Endothelial cell of umbilical vein (primary cell): ENCODE measurements around the gene ACSF3. TPM values are rescaled to one million over a fixed set of nuclear protein-coding genes. Genes with fewer than 3 reads are reported as not detected.
"Not testable (repeated sequence)": the region's sequence is repeated elsewhere in the genome, so short reads cannot be mapped to it uniquely, and the experiment has no call there.

ENCODE experiments used
- BruUV-seq: library from RNA; stranded (reverse); fragments of 400-500 nt; replicated peaks from 2 replicates; lab custom pipeline; 2021; lab: Mats Ljungman, UMichigan
- CTCF ChIA-PET: fragments of 300-600, 350-600 bp; sonication (Branson Sonifier 250); formaldehyde crosslinking; loops from one replicate; lab custom pipeline; 2021; ENCODE audit warnings: antibody characterized with exemption, inconsistent platforms; lab: Charles Lee
- POLR2A ChIA-PET: fragments of 300-600, 350-600 bp; sonication (Branson Sonifier 250); formaldehyde crosslinking; loops from one replicate; lab custom pipeline; 2021; ENCODE audit warnings: antibody characterized with exemption, inconsistent platforms; lab: Charles Lee
- DNase-seq: peaks from one replicate; pipeline ENCODE4 v3.0.0-alpha.2; 2011; ENCODE audit warnings: low read depth, low spot score
- FAIRE-seq: peaks from 2 replicates; lab custom pipeline; 2011; peaks lifted over from hg19 to GRCh38; lab: Jason Lieb, UNC
- H2AFZ ChIP-seq: 2 replicates; pipeline ENCODE4 v1.6.0; 2012; ENCODE audit warnings: low read depth, low read length, control low read depth, inconsistent platforms
- H3K27ac ChIP-seq: 2 replicates; pipeline ENCODE4 v1.5.1; 2011; ENCODE audit warnings: low read depth, mild to moderate bottlenecking, control low read depth, low read length, moderate library complexity; ENCODE audit not compliant: insufficient read depth
- H3K27me3 ChIP-seq, 2 experiments: 2 replicates each; pipeline versions ENCODE4 v1.6.0 to v1.6.1; 2011; ENCODE audit warnings: low read length in 2 of 2, mixed read lengths in 1 of 2; ENCODE audit not compliant: control insufficient read depth in 2 of 2, insufficient read depth in 2 of 2
- H3K36me3 ChIP-seq, 2 experiments: 2 replicates in 1 of 2; 3 replicates in 1 of 2; pipeline ENCODE4 v1.5.1; 2011; ENCODE audit warnings: low read length in 2 of 2, mild to moderate bottlenecking in 1 of 2, moderate library complexity in 1 of 2; ENCODE audit not compliant: control insufficient read depth in 2 of 2, insufficient read depth in 2 of 2; ENCODE audit errors: extremely low read depth in 1 of 2
- H3K4me1 ChIP-seq: 3 replicates; pipeline ENCODE4 v1.5.1; 2011; ENCODE audit warnings: mild to moderate bottlenecking, low read length; ENCODE audit not compliant: control insufficient read depth, insufficient read depth; ENCODE audit errors: extremely low read depth
- H3K4me2 ChIP-seq: 2 replicates; pipeline ENCODE4 v1.6.1; 2011; ENCODE audit warnings: low read length, control low read depth, mixed read lengths; ENCODE audit not compliant: insufficient read depth
- H3K4me3 ChIP-seq, 3 experiments: fragments of 200-600 bp in 1 of 3; sonication (generic), shearing (Covaris generic) in 1 of 3; replicated peaks in 1 of 3; 2 replicates each; pipeline ENCODE4 v1.5.1; 2011 to 2016; ENCODE audit warnings: control low read depth in 3 of 3, low read length in 3 of 3, mild to moderate bottlenecking in 2 of 3, inconsistent platforms in 1 of 3, low read depth in 1 of 3, moderate library complexity in 1 of 3; ENCODE audit not compliant: insufficient read depth in 1 of 3
- H3K79me2 ChIP-seq: 2 replicates; pipeline ENCODE4 v1.6.0; 2012; ENCODE audit warnings: low read length, inconsistent platforms; ENCODE audit not compliant: control insufficient read depth, insufficient read depth
- H3K9ac ChIP-seq: replicated peaks from 2 replicates; pipeline ENCODE3; 2011; ENCODE audit warnings: low read length, control low read depth; ENCODE audit not compliant: insufficient read depth; ENCODE audit errors: extremely low read depth
- H3K9me1 ChIP-seq: replicated peaks from 3 replicates; pipeline ENCODE4 v1.6.0; 2011; ENCODE audit warnings: mild to moderate bottlenecking, low read length; ENCODE audit not compliant: control insufficient read depth, insufficient read depth; ENCODE audit errors: extremely low read depth
- H3K9me3 ChIP-seq: replicated peaks from 2 replicates; pipeline ENCODE4 v1.5.1; 2012; ENCODE audit warnings: low read length, inconsistent platforms; ENCODE audit not compliant: control insufficient read depth, insufficient read depth
- H4K20me1 ChIP-seq: replicated peaks from 2 replicates; pipeline ENCODE3; 2011; ENCODE audit warnings: mild to moderate bottlenecking, low read length; ENCODE audit not compliant: control insufficient read depth, insufficient read depth; ENCODE audit errors: extremely low read depth
- EZH2 ChIP-seq: IDR thresholded peaks from 2 replicates; pipeline ENCODE4 v1.6.1; 2012; ENCODE audit warnings: borderline replicate concordance, low read depth, mild to moderate bottlenecking, moderate library complexity, low read length, inconsistent platforms; ENCODE audit not compliant: severe bottlenecking
- FOS ChIP-seq: IDR thresholded peaks from 2 replicates; pipeline ENCODE4 v1.6.1; 2011; ENCODE audit warnings: mild to moderate bottlenecking, low read length, moderate library complexity, borderline replicate concordance; ENCODE audit not compliant: insufficient read depth
- GATA2 ChIP-seq: IDR thresholded peaks from 2 replicates; pipeline ENCODE4 v1.7.0; 2011; ENCODE audit warnings: low read depth, mild to moderate bottlenecking, moderate library complexity, mixed read lengths, low read length; ENCODE audit not compliant: insufficient read length, insufficient read depth
- JUN ChIP-seq: IDR thresholded peaks from 2 replicates; pipeline ENCODE4 v1.6.1; 2011; ENCODE audit warnings: borderline replicate concordance, low read depth; ENCODE audit not compliant: insufficient read length, insufficient read depth
- MYC ChIP-seq: IDR thresholded peaks from one replicate; pipeline ENCODE4 v1.6.1; 2011; ENCODE audit warnings: mild to moderate bottlenecking, low read depth, low read length
- POLR2A ChIP-seq: IDR thresholded peaks from 2 replicates; pipeline ENCODE4 v1.6.1; 2012; ENCODE audit warnings: low read depth, mild to moderate bottlenecking, control low read depth, low read length
- POLR2AphosphoS5 ChIP-seq: IDR thresholded peaks from 2 replicates; pipeline ENCODE4 v1.6.1; 2012; ENCODE audit warnings: low read depth, mild to moderate bottlenecking, control low read depth, low read length, moderate library complexity; ENCODE audit not compliant: insufficient read depth
- dilution Hi-C: fragments of 300-500 bp; cut with MboI; formaldehyde crosslinking; loops from one replicate; pipeline ENCODE4 v1.15.0; 2019; ENCODE audit warnings: low sequenced_read_pairs; ENCODE audit not compliant: extremely low pct_ligation_motif_present
- intact Hi-C: fragments of 100-400 bp; cut with micrococcal nuclease; formaldehyde crosslinking; loops from one replicate; pipeline ENCODE4 v1.10.0; 2022
- polyA plus RNA-seq, 4 experiments: library from polyadenylated mRNA; depleted of rRNA in 3 of 4; stranded (reverse) in 3 of 4; unstranded in 1 of 4; fragments of >200 nt; gene quantifications; 2 replicates each; pipeline versions ENCODE4 v1.2.1 to v1.2.3, GENCODE V29; 2011 to 2012; ENCODE audit warnings: missing spikeins in 1 of 4
- total RNA-seq: library from RNA; stranded (reverse); gene quantifications from 2 replicates; pipeline ENCODE4 v1.2.3, GENCODE V29; 2021
- TF ChIP-seq, protein P1 (sequence below), 2 donors: IDR thresholded peaks; 1 replicate in 1 of 2; 2 replicates in 1 of 2; pipeline ENCODE4 v1.5.1; 2011; ENCODE audit warnings: low read length in 2 of 2, mild to moderate bottlenecking in 2 of 2, moderate library complexity in 2 of 2, control low read depth in 1 of 2, inconsistent platforms in 1 of 2, low read depth in 1 of 2; ENCODE audit not compliant: insufficient read depth in 1 of 2; ENCODE audit errors: extremely low read depth in 1 of 2
- TF ChIP-seq, protein P2 (sequence below): IDR thresholded peaks from 2 replicates; pipeline ENCODE4 v1.6.1; 2011; ENCODE audit not compliant: insufficient read depth, insufficient read length

The ACSF3 gene
- total and polyA plus RNA-seq, 2 donors (not counting 3 experiments of a cell fraction or from before 2014, with no cell fraction given): 18.6 to 33.2 TPM

DNA sequence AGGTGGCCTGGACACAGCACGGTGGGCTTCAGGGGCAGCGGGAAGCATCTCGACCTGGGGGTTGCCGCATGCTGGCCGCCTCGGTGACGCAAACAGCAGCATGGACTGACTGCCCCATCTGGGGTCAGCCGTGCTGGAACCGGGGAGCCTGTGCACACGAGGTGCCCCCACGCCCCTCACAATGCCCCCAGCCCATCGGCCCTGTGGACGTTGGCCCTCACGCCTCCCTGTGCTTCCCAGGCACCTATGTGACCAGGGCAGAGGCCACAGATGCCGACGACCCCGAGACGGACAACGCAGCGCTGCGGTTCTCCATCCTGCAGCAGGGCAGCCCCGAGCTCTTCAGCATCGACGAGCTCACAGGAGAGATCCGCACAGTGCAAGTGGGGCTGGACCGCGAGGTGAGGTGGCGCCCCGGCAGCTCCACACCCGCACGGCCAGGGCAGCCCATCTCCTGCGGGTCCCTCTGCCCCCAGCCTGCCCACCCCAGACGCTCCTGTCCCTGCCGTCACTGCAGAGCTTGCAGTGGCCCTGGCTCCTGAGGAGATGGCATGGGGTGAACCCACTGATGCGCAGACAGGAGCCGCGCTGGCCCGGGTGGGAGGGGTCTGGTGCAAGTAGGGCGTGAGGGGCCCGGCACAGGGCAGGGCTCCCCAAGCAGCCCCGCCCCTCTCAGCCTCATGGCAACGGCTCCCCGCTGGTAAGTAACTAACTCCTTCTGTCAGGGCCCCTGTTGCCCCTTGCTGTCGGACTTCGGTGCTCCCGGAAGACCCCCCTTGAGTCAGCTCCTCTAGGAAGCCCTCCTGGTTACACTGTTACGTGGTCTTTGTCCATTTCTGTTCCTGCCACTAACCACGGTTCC lies 91.5 kb downstream of the ACSF3 start:
- FAIRE-seq: no peak
- dilution Hi-C loops: no loop called here

DNA sequence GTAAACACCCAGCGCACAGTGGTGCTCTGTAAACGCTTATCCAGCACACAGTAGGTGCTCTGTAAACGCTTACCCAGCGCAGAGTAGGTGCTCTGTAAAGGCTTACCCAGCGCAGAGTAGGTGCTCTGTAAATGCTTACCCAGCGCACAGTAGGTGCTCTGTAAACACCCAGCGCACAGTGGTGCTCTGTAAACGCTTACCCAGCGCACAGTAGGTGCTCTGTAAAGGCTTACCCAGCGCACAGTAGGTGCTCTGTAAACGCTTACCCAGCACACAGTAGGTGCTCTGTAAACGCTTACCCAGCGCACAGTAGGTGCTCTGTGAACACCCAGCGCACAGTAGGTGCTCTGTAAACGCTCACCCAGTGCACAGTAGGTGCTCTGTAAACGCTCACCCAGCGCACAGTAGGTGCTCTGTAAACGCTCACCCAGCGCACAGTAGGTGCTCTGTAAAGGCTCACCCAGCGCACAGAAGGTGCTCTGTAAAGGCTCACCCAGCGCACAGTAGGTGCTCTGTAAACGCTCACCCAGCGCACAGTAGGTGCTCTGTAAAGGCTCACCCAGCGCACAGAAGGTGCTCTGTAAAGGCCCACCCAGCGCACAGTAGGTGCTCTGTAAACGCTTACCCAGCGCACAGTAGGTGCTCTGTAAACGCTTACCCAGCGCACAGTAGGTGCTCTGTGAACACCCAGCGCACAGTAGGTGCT lies 92.4 kb downstream of the ACSF3 start:
- H4K20me1 ChIP-seq, H3K27ac ChIP-seq, H3K79me2 ChIP-seq, H3K9me3 ChIP-seq, H3K36me3 ChIP-seq, H3K4me2 ChIP-seq, H3K27me3 ChIP-seq, dilution Hi-C loops, POLR2A ChIA-PET, H3K4me1 ChIP-seq, H3K4me3 ChIP-seq, DNase-seq, H2AFZ ChIP-seq, H3K9ac ChIP-seq, BruUV-seq, FAIRE-seq, H3K9me1 ChIP-seq, intact Hi-C loops: not testable (repeated sequence)
- CTCF ChIA-PET: interaction anchor here (1.4 kb wide), 1 partner anchor 12 kb away, joined by 4 read pairs; no protein-coding TSS in a partner anchor

More for the DNA sequence above, 91.5 kb downstream of the ACSF3 start:
- no peaks in the 10 kb centered on the region for H3K36me3 ChIP-seq
- no peak for DNase-seq
- H3K4me3 ChIP-seq: no peak overlapping the region
- intact Hi-C loops: no loop called here
- BruUV-seq: no TSS peak
- no peak overlapping the region for H3K9ac ChIP-seq
- H3K9me3 ChIP-seq: no peaks in the 10 kb centered on the region
- H3K79me2 ChIP-seq: no peaks in the 10 kb centered on the region
- H2AFZ ChIP-seq: no peak overlapping the region
- H4K20me1 ChIP-seq: no peaks in the 10 kb centered on the region
- ChIA-PET POLR2A (no interaction called here), CTCF (interaction anchor here (1.4 to 1.8 kb wide), 2 partner anchors 8 to 11 kb away, joined by 4 read pairs; no protein-coding TSS in a partner anchor)
- H3K9me1 ChIP-seq: no peaks in the 10 kb centered on the region
- H3K27me3 ChIP-seq: peaks cover 0 to 4% of the 10 kb centered on the region in 2 experiments
- TF ChIP-seq EZH2 (no peak), POLR2A (no peak), MYC (no peak), FOS (no peak), JUN (no peak), POLR2AphosphoS5 (no peak), GATA2 (no peak)
- TF ChIP-seq, protein P1, sequence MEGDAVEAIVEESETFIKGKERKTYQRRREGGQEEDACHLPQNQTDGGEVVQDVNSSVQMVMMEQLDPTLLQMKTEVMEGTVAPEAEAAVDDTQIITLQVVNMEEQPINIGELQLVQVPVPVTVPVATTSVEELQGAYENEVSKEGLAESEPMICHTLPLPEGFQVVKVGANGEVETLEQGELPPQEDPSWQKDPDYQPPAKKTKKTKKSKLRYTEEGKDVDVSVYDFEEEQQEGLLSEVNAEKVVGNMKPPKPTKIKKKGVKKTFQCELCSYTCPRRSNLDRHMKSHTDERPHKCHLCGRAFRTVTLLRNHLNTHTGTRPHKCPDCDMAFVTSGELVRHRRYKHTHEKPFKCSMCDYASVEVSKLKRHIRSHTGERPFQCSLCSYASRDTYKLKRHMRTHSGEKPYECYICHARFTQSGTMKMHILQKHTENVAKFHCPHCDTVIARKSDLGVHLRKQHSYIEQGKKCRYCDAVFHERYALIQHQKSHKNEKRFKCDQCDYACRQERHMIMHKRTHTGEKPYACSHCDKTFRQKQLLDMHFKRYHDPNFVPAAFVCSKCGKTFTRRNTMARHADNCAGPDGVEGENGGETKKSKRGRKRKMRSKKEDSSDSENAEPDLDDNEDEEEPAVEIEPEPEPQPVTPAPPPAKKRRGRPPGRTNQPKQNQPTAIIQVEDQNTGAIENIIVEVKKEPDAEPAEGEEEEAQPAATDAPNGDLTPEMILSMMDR (IDR thresholded peaks at IDR 0.05; ENCODE audit: extremely low read depth in 1 of 2, insufficient read depth in 1 of 2, low read depth in 1 of 2, low read length in 2 of 2): no peak
- TF ChIP-seq, protein P2, sequence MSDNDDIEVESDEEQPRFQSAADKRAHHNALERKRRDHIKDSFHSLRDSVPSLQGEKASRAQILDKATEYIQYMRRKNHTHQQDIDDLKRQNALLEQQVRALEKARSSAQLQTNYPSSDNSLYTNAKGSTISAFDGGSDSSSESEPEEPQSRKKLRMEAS: no peak
- no peaks in the 10 kb centered on the region for H3K4me1 ChIP-seq
- no peak overlapping the region for H3K4me2 ChIP-seq
- H3K27ac ChIP-seq: no peak overlapping the region
